ENCODE data around the gene MPST.

MPST gene

GRCh38 chr22:37048133-37048532 is 28.6 kb downstream of the MPST start:
- no peak for DNase-seq

- DNase-seq, result no peak
Measured at GRCh38 chr22:37049224-37049623, 29.7 kb downstream of the MPST start.

GRCh38 chr22:37050913-37051312 is 31.4 kb downstream of the MPST start:
- DNase-seq, result no peak

- DNase-seq, result peak; percentile 82
Measured at GRCh38 chr22:37051391-37052385, 32.1 kb downstream of the MPST start, which contains the start of gene KCTD17. Gene KCTD17, plus strand, starts transcription at chr22:37051742. Its CDS starts 19 bp downstream, at chr22:37051761.

- no peak for DNase-seq
Measured at GRCh38 chr22:37052386-37053309, 33.1 kb downstream of the MPST start.

GRCh38 chr22:37053310-37054055 is 33.9 kb downstream of the MPST start:
- no peak for DNase-seq

GRCh38 chr22:37054056-37054395 is 34.5 kb downstream of the MPST start:
- DNase-seq, result no peak

GRCh38 chr22:37054600-37055365 is 35.2 kb downstream of the MPST start:
- no peak for DNase-seq

GRCh38 chr22:37056246-37056645 is 36.7 kb downstream of the MPST start:
- DNase-seq, result no peak

- no peak for DNase-seq
Measured at GRCh38 chr22:37057226-37057625, 37.7 kb downstream of the MPST start.

GRCh38 chr22:37057796-37058510 is 38.4 kb downstream of the MPST start:
- no peak for DNase-seq

- DNase-seq, result no peak
Measured at GRCh38 chr22:37058917-37059701, 39.6 kb downstream of the MPST start.

GRCh38 chr22:37059876-37060449 is 40.4 kb downstream of the MPST start:
- no peak for DNase-seq

GRCh38 chr22:37060801-37061610 is 41.5 kb downstream of the MPST start:
- no peak for DNase-seq

- DNase-seq, result no peak
Measured at GRCh38 chr22:37061611-37062375, 42.3 kb downstream of the MPST start.

GRCh38 chr22:37062376-37062675 is 42.8 kb downstream of the MPST start:
- no peak for DNase-seq

- no peak for DNase-seq
Measured at GRCh38 chr22:37062702-37063381, 43.3 kb downstream of the MPST start.

Data from eye (tissue), 1 donor.